ENCODE data around the gene TTLL9. TPM values are rescaled to one million over a fixed set of nuclear protein-coding genes. Genes with fewer than 3 reads are reported as not detected.
"Not testable (repeated sequence)": the region's sequence is repeated elsewhere in the genome, so short reads cannot be mapped to it uniquely, and the experiment has no call there.

The TTLL9 gene
- total RNA-seq, 1 donor from 2014 or later: 0.30 TPM

GRCh38 chr20:31919410-31920155, 49.1 kb downstream of the TTLL9 start:
- no peak for DNase-seq

- DNase-seq: no peak
Observed at GRCh38 chr20:31920275-31920855, 49.9 kb downstream of the TTLL9 start.

- DNase-seq: not testable (repeated sequence)
Observed at GRCh38 chr20:31921480-31921879, 51.0 kb downstream of the TTLL9 start.

GRCh38 chr20:31922181-31922580, 51.7 kb downstream of the TTLL9 start:
- DNase-seq: no peak

- no peak for DNase-seq
Observed at GRCh38 chr20:31922588-31922987, 52.2 kb downstream of the TTLL9 start.

- no peak for DNase-seq
Observed at GRCh38 chr20:31923388-31924331, 53.2 kb downstream of the TTLL9 start.

- no peak for DNase-seq
Observed at GRCh38 chr20:31924561-31924960, 54.1 kb downstream of the TTLL9 start.

- no peak for DNase-seq
Observed at GRCh38 chr20:31925631-31926030, 55.2 kb downstream of the TTLL9 start.

- no peak for DNase-seq
Observed at GRCh38 chr20:31926493-31926892, 56.1 kb downstream of the TTLL9 start.

- no peak for DNase-seq
Observed at GRCh38 chr20:31927627-31928159, 57.3 kb downstream of the TTLL9 start.

GRCh38 chr20:31929631-31930030, 59.2 kb downstream of the TTLL9 start:
- not testable (repeated sequence) for DNase-seq

- DNase-seq: no peak
Observed at GRCh38 chr20:31930779-31931178, 60.3 kb downstream of the TTLL9 start.

- no peak for DNase-seq
Observed at GRCh38 chr20:31933698-31934097, 63.3 kb downstream of the TTLL9 start.

- no peak for DNase-seq
Observed at GRCh38 chr20:31934491-31934890, 64.1 kb downstream of the TTLL9 start.

GRCh38 chr20:31934968-31935764, 64.7 kb downstream of the TTLL9 start:
- no peak for DNase-seq

GRCh38 chr20:31936420-31936819, 66.0 kb downstream of the TTLL9 start:
- no peak for DNase-seq

- DNase-seq: no peak
Observed at GRCh38 chr20:31937820-31938219, 67.4 kb downstream of the TTLL9 start.

GRCh38 chr20:31939661-31940060, 69.2 kb downstream of the TTLL9 start:
- no peak for DNase-seq

GRCh38 chr20:31943052-31943471, 72.6 kb downstream of the TTLL9 start:
- DNase-seq: no peak

GRCh38 chr20:31945319-31945718, 74.9 kb downstream of the TTLL9 start:
- DNase-seq: no peak

GRCh38 chr20:31945785-31946184, 75.4 kb downstream of the TTLL9 start:
- DNase-seq: no peak

- no peak for DNase-seq
Observed at GRCh38 chr20:31948008-31948407, 77.6 kb downstream of the TTLL9 start.

Data from skin of body (tissue), 2 donors.